Lung (tissue), 12 donors: ENCODE results near the gene ZNF212. TPM values are rescaled to one million over a fixed set of nuclear protein-coding genes. Genes with fewer than 3 reads are reported as not detected.
"Not testable (repeated sequence)": the region's sequence is repeated elsewhere in the genome, so short reads cannot be mapped to it uniquely, and the experiment has no call there.

Experiments used
- ATAC-seq: fragments of 200-7000 bp; cut with Tn5 transposase; one replicate; pipeline ENCODE4 v1.9.1; 2020; ENCODE audit warnings: moderate number of reproducible peaks; ENCODE audit not compliant: insufficient read depth, low FRiP score
- DNase-seq, 3 donors: peaks; one replicate each; pipeline ENCODE4 v3.0.0-alpha.2; 2013 to 2017
- H3K27ac ChIP-seq, 2 donors: one replicate each; pipeline ENCODE4 v1.5.1; 2013; ENCODE audit warnings: mild to moderate bottlenecking in 2 of 2, moderate library complexity in 2 of 2, control low read depth in 1 of 2, inconsistent platforms in 1 of 2, low read depth in 1 of 2, low read length in 1 of 2
- H3K27me3 ChIP-seq, 3 donors: one replicate each; pipeline ENCODE4 v1.5.1; 2013; ENCODE audit warnings: low read length in 2 of 3; ENCODE audit not compliant: control insufficient read depth in 3 of 3, insufficient read depth in 3 of 3
- H3K36me3 ChIP-seq, 4 donors: one replicate each; pipeline ENCODE4 v1.5.1; 2013; ENCODE audit warnings: low read length in 4 of 4, mild to moderate bottlenecking in 1 of 4, moderate library complexity in 1 of 4; ENCODE audit not compliant: control insufficient read depth in 4 of 4, insufficient read depth in 4 of 4
- H3K4me1 ChIP-seq, 5 donors: one replicate each; pipeline ENCODE4 v1.5.1; 2013; ENCODE audit warnings: low read length in 5 of 5, mild to moderate bottlenecking in 2 of 5, moderate library complexity in 1 of 5; ENCODE audit not compliant: control insufficient read depth in 5 of 5, insufficient read depth in 5 of 5
- H3K4me3 ChIP-seq: one replicate; pipeline ENCODE4 v1.5.1; 2013; ENCODE audit warnings: mild to moderate bottlenecking, control low read depth, moderate library complexity
- H3K9ac ChIP-seq, 2 donors: one replicate each; pipeline ENCODE4 v1.5.1; 2013; ENCODE audit warnings: low read length in 2 of 2, control low read depth in 1 of 2; ENCODE audit not compliant: insufficient read depth in 1 of 2
- H3K9me3 ChIP-seq, 4 donors: one replicate each; pipeline ENCODE4 v1.5.1; 2013; ENCODE audit warnings: low read length in 3 of 4, mild to moderate bottlenecking in 1 of 4, moderate library complexity in 1 of 4; ENCODE audit not compliant: control insufficient read depth in 4 of 4, insufficient read depth in 3 of 4
- WGBS, 2 donors: extraction: QIAGEN DNeasy Blood & Tissue Kit; methylation state at CpG; one replicate each; pipeline ENCODE4 v1.1.7; 2013; 5-methylcytosine and 5-hydroxymethylcytosine counted together
- polyA plus RNA-seq, 2 donors: library from polyadenylated mRNA; stranded (reverse); fragments of 200-250 nt; gene quantifications; one replicate each; pipeline ENCODE4 v1.2.1, GENCODE V29; 2013
- total RNA-seq, 2 donors: library from RNA; depleted of rRNA in 1 of 2; stranded (reverse); fragments of >200 nt in 1 of 2; gene quantifications; one replicate each; pipeline ENCODE4 v1.2.1, GENCODE V29; 2014 to 2021
- TF ChIP-seq, protein P1 (sequence below): IDR thresholded peaks from 2 replicates; pipeline ENCODE4 v1.5.1; 2012; ENCODE audit warnings: mild to moderate bottlenecking; ENCODE audit errors: control extremely low read depth, extremely low read depth
- donor health status: control.
- donor health status: control.
- donor health status: Bipolar disorder and iron deficiency.
- donor health status: healthy.
- donor health status: DM: yes; HTN: yes; CAD: no.

Gene ZNF212
- total and polyA plus RNA-seq, 4 donors, result 5.7 to 10.2 (median 8.5) TPM

DNA sequence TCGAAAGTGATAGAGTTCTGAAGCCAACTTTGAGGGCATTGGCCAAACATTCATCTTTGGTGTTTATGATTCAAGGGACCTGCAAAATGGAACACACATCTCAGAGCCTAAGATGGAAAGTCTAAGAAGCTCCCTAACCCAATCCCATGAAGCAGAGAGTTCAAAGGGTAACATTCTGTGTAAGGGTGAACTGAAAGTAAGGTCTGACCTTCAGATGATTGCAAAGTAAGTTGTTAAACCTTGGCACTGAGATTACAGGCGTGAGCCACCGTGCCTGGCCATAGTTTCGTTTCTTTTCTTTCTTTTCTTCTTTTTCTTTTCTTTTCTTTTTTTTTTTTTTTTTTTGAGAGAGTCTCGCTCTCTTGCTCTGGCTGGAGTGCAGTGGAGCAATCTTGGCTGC, 2.2 kb downstream of the ZNF212 start:
- no peak for ATAC-seq
- Histone ChIP-seq H3K27me3 (no peaks in the 10 kb centered on the region), H3K36me3 (no peaks in the 10 kb centered on the region)

DNA sequence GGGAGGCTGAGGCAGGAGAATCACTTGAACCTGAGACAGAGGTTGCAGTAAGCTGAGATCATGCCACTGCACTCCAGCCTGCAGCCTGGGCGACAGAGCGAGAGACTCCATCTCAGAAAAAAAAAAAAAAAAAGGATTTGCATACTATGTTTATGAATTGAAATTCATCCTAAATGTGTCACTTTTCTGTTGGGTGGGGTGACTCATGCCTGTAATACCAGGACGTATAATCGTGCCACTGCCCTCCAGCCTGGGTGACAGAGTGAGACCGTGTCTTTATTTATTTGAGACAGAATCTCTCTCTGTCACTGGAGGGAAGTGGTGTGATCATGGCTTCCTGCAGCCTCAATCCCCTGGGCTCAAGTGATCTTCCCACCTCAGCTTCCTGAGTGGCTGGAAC, 5.8 kb downstream of the ZNF212 start:
- DNase-seq (no peak), ATAC-seq (no peak)
- H3K27me3 ChIP-seq, result no peaks in the 10 kb centered on the region
- H3K36me3 ChIP-seq, result peaks cover 0 to 6% (median 1%) of the 10 kb centered on the region in 4 donors
- H3K9ac ChIP-seq, result no peak overlapping the region
- no peaks in the 10 kb centered on the region for H3K9me3 ChIP-seq
- H3K4me3 ChIP-seq, result no peak overlapping the region
- 60 to 61% methylated on average over 5 of the region's 5 CpGs for WGBS, 2 donors
- no peak overlapping the region for H3K27ac ChIP-seq
- TF ChIP-seq, protein P1, sequence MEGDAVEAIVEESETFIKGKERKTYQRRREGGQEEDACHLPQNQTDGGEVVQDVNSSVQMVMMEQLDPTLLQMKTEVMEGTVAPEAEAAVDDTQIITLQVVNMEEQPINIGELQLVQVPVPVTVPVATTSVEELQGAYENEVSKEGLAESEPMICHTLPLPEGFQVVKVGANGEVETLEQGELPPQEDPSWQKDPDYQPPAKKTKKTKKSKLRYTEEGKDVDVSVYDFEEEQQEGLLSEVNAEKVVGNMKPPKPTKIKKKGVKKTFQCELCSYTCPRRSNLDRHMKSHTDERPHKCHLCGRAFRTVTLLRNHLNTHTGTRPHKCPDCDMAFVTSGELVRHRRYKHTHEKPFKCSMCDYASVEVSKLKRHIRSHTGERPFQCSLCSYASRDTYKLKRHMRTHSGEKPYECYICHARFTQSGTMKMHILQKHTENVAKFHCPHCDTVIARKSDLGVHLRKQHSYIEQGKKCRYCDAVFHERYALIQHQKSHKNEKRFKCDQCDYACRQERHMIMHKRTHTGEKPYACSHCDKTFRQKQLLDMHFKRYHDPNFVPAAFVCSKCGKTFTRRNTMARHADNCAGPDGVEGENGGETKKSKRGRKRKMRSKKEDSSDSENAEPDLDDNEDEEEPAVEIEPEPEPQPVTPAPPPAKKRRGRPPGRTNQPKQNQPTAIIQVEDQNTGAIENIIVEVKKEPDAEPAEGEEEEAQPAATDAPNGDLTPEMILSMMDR, result no peak
- H3K4me1 ChIP-seq, result peaks cover 0 to 7% (median 3%) of the 10 kb centered on the region in 5 donors

More for the DNA sequence above, 2.2 kb downstream of the ZNF212 start:
- Histone ChIP-seq H3K9me3 (no peaks in the 10 kb centered on the region), H3K27ac (no peak overlapping the region), H3K9ac (no peak overlapping the region), H3K4me3 (no peak overlapping the region), H3K4me1 (peaks cover 0 to 10% (median 6%) of the 10 kb centered on the region in 5 donors)
- TF ChIP-seq, protein P1, result no peak
- no peak for DNase-seq
- 97% methylated on average over 5 of the region's 5 CpGs for WGBS, 2 donors

DNA sequence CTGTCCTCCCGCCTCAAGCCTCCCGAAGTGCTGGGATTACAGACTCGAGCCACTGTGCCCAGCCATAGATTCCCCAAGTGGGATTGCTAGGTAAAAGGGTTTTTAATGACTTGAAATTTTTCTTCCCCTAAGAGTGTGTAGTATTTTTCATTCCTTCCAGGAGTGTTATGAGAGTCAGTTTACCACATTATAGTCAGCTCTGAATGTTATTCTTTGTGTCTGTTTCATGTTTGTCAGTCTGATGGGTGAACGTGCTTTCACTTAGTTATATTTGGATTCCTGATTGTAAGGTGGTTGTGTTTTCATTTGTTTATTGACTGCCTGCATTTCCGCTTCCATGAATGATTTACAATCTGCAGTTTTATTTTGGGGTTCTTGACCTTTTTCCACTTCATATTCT, 6.3 kb downstream of the ZNF212 start:
- no peaks in the 10 kb centered on the region for H3K27me3 ChIP-seq
- no peak overlapping the region for H3K9ac ChIP-seq
- DNase-seq (no peak), ATAC-seq (no peak)
- H3K36me3 ChIP-seq, result peaks cover 0 to 11% (median 6%) of the 10 kb centered on the region in 4 donors
- TF ChIP-seq, protein P1, result no peak
- no peak overlapping the region for H3K27ac ChIP-seq
- H3K4me3 ChIP-seq, result no peak overlapping the region
- peaks cover 0 to 3% (median under 1%) of the 10 kb centered on the region in 5 donors for H3K4me1 ChIP-seq
- WGBS, 2 donors, result 88 to 94% methylated on average over 5 of the region's 5 CpGs
- H3K9me3 ChIP-seq, result no peaks in the 10 kb centered on the region

DNA sequence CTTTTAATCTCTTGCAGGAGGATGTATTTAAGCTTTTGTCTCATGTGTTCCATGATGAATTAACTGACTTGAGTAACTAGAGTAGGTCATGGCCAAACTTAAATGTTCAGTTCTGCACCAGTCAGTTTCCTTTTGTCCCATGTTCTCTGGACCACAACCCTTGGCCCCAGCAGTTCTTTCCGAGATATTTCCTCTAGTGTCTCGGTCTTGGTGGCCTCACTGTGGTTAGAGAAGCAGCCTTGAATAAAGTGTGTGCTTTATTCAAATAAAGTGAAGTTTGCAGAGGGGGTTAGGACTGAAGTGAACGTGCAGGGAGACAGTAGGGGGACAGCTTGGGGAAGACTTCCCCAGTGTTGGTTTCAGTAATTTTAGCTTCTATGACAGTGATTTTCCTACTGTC, 9.3 kb downstream of the ZNF212 start:
- Histone ChIP-seq H3K9ac (no peak overlapping the region), H3K36me3 (peaks cover 19 to 30% (median 22%) of the 10 kb centered on the region in 4 donors), H3K27me3 (no peaks in the 10 kb centered on the region), H3K27ac (no peak overlapping the region), H3K4me1 (peaks cover 0 to 3% (median 0%) of the 10 kb centered on the region in 5 donors), H3K4me3 (no peak overlapping the region), H3K9me3 (no peaks in the 10 kb centered on the region)
- DNase-seq (no peak), ATAC-seq (no peak)
- 49 to 60% methylated on average over 3 of the region's 3 CpGs for WGBS, 2 donors
- TF ChIP-seq, protein P1, result no peak

DNA sequence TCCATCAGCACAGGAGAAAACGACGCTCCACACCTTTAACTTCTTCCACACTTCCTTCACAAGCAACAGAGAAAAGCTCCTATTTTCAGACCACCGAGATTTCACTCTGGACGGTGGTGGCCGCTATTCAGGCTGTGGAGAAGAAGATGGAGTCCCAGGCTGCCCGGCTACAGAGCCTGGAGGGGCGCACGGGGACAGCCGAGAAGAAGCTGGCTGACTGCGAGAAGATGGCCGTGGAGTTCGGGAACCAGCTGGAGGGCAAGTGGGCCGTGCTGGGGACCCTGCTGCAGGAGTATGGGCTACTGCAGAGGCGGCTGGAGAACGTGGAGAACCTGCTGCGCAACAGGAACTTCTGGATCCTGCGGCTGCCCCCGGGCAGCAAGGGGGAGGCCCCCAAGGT, 10.7 kb downstream of the ZNF212 start:
- not testable (repeated sequence) for H3K27me3 ChIP-seq, H3K9ac ChIP-seq, H3K27ac ChIP-seq, ATAC-seq, H3K4me3 ChIP-seq, H3K4me1 ChIP-seq, H3K9me3 ChIP-seq, DNase-seq
- H3K36me3 ChIP-seq, result peaks cover 23 to 41% (median 29%) of the 10 kb centered on the region in 4 donors
- WGBS, 2 donors, result 94 to 95% methylated on average over 18 of the region's 18 CpGs
